PC-9 (cell line): ENCODE data around the gene PARK7. TPM values are rescaled to one million over a fixed set of nuclear protein-coding genes. Genes with fewer than 3 reads are reported as not detected.

ENCODE experiments used
- BruUV-seq: library from RNA; stranded (reverse); fragments of 400-500 nt; replicated peaks from 2 replicates; lab custom pipeline; 2021; lab: Mats Ljungman, UMichigan
- CTCF ChIA-PET: fragments of 300-600 bp; sonication (Branson Sonifier 250); formaldehyde crosslinking; loops from one replicate; lab custom pipeline; 2022; ENCODE audit warnings: antibody characterized with exemption; lab: Charles Lee
- POLR2A ChIA-PET: fragments of 300-600 bp; sonication (Branson Sonifier 250); formaldehyde crosslinking; loops from one replicate; lab custom pipeline; 2022; ENCODE audit warnings: antibody characterized with exemption; ENCODE audit not compliant: unreplicated experiment; lab: Charles Lee
- DNase-seq, 2 experiments: peaks; one replicate each; pipeline versions ENCODE4 v3.0.0 to v3.0.0-alpha.2; 2015 to 2022; ENCODE audit warnings: mixed read lengths in 1 of 2
- H2AFZ ChIP-seq: fragments of 200-600 bp; sonication (generic); 2 replicates; pipeline ENCODE4 v1.8.1; 2017; ENCODE audit warnings: antibody characterized with exemption
- H3F3A ChIP-seq: fragments of 200-600 bp; sonication (generic); 2 replicates; pipeline ENCODE4 v1.8.1; 2017; ENCODE audit warnings: antibody characterized with exemption, mild to moderate bottlenecking, low read depth; ENCODE audit not compliant: insufficient read depth
- H3K27ac ChIP-seq: fragments of 200-600 bp; sonication (generic); 2 replicates; pipeline ENCODE4 v1.6.1; 2016; ENCODE audit warnings: mixed run types
- H3K27me3 ChIP-seq: fragments of 200-600 bp; sonication (generic); 2 replicates; pipeline ENCODE4 v1.6.1; 2016; ENCODE audit warnings: low read depth, mixed run types; ENCODE audit not compliant: insufficient read depth
- H3K36me3 ChIP-seq: fragments of 200-600 bp; sonication (generic); 2 replicates; pipeline ENCODE4 v1.6.1; 2016; ENCODE audit warnings: low read depth, mixed run types
- H3K4me1 ChIP-seq: fragments of 200-600 bp; sonication (generic); replicated peaks from 2 replicates; pipeline ENCODE4 v1.6.1; 2016; ENCODE audit warnings: mixed run types; ENCODE audit not compliant: insufficient read depth
- H3K4me2 ChIP-seq: fragments of 200-600 bp; sonication (generic); 2 replicates; pipeline ENCODE4 v1.6.1; 2017; ENCODE audit warnings: mixed run types
- H3K4me3 ChIP-seq: fragments of 200-600 bp; sonication (generic); 2 replicates; pipeline ENCODE4 v1.6.1; 2016; ENCODE audit warnings: mixed run types
- H3K79me2 ChIP-seq: fragments of 200-600 bp; sonication (generic); 2 replicates; pipeline ENCODE4 v1.6.1; 2017; ENCODE audit warnings: low read depth, mixed run types
- H3K9me2 ChIP-seq: fragments of 200-600 bp; sonication (generic); 2 replicates; pipeline ENCODE4 v1.8.1; 2017; ENCODE audit warnings: mild to moderate bottlenecking; ENCODE audit not compliant: insufficient read depth
- H3K9me3 ChIP-seq: fragments of 200-600 bp; sonication (generic); 2 replicates; pipeline ENCODE4 v1.8.1; 2016; ENCODE audit warnings: low read depth; ENCODE audit not compliant: insufficient read depth
- H4K20me1 ChIP-seq: fragments of 200-600 bp; sonication (generic); 2 replicates; pipeline ENCODE4 v1.8.1; 2017; ENCODE audit not compliant: insufficient read depth
- EZH2 ChIP-seq: fragments of 200-600 bp; sonication (generic); IDR thresholded peaks from 2 replicates; pipeline ENCODE4 v1.8.0; 2017; ENCODE audit warnings: antibody characterized with exemption, low read depth
- intact Hi-C: fragments of 100-400 bp; cut with micrococcal nuclease; formaldehyde crosslinking; loops from one replicate; pipeline ENCODE4 v1.10.0; 2022; ENCODE audit not compliant: unreplicated experiment
- total RNA-seq: library from RNA; stranded (reverse); gene quantifications from 2 replicates; pipeline ENCODE4 v1.2.3, GENCODE V29; 2021
- TF ChIP-seq, protein P1 (sequence below): fragments of 200-600 bp; sonication (generic); conservative IDR thresholded peaks from 2 replicates; pipeline ENCODE4 v1.6.1; 2017; ENCODE audit warnings: mixed run types, antibody characterized with exemption, mild to moderate bottlenecking, moderate library complexity

PARK7 gene
- total RNA-seq, 1 experiment from 2014 or later: 291 TPM

GRCh38 chr1:8011016-8011415, 49.5 kb downstream of the PARK7 start:
- no peak overlapping the region for H3K4me3 ChIP-seq
- no peaks in the 10 kb centered on the region for H3K9me2 ChIP-seq
- peak overlapping the region; percentile 48 for H3K27ac ChIP-seq
- H3K4me2 ChIP-seq: no peak overlapping the region
- intact Hi-C loops: no loop called here
- H3F3A ChIP-seq: peaks cover 96% of the 10 kb centered on the region
- no peaks in the 10 kb centered on the region for H3K27me3 ChIP-seq
- DNase-seq: no peak
- H4K20me1 ChIP-seq: peaks cover 52% of the 10 kb centered on the region
- no peaks in the 10 kb centered on the region for H3K9me3 ChIP-seq
- CTCF ChIA-PET: interaction anchor here (0.6 kb wide), 1 partner anchor 342 kb away, joined by 5 read pairs; no protein-coding TSS in a partner anchor
- peaks cover 62% of the 10 kb centered on the region for H3K79me2 ChIP-seq
- H2AFZ ChIP-seq: no peak overlapping the region
- H3K4me1 ChIP-seq: peaks cover 47% of the 10 kb centered on the region
- no TSS peak for BruUV-seq
- TF ChIP-seq, protein P1, sequence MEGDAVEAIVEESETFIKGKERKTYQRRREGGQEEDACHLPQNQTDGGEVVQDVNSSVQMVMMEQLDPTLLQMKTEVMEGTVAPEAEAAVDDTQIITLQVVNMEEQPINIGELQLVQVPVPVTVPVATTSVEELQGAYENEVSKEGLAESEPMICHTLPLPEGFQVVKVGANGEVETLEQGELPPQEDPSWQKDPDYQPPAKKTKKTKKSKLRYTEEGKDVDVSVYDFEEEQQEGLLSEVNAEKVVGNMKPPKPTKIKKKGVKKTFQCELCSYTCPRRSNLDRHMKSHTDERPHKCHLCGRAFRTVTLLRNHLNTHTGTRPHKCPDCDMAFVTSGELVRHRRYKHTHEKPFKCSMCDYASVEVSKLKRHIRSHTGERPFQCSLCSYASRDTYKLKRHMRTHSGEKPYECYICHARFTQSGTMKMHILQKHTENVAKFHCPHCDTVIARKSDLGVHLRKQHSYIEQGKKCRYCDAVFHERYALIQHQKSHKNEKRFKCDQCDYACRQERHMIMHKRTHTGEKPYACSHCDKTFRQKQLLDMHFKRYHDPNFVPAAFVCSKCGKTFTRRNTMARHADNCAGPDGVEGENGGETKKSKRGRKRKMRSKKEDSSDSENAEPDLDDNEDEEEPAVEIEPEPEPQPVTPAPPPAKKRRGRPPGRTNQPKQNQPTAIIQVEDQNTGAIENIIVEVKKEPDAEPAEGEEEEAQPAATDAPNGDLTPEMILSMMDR: no peak
- TF ChIP-seq EZH2: no peak
- peaks cover 55% of the 10 kb centered on the region for H3K36me3 ChIP-seq
- POLR2A ChIA-PET: interaction anchor here (0.7 kb wide), 1 partner anchor 193 kb away, joined by 6 read pairs; no protein-coding TSS in a partner anchor

DNA sequence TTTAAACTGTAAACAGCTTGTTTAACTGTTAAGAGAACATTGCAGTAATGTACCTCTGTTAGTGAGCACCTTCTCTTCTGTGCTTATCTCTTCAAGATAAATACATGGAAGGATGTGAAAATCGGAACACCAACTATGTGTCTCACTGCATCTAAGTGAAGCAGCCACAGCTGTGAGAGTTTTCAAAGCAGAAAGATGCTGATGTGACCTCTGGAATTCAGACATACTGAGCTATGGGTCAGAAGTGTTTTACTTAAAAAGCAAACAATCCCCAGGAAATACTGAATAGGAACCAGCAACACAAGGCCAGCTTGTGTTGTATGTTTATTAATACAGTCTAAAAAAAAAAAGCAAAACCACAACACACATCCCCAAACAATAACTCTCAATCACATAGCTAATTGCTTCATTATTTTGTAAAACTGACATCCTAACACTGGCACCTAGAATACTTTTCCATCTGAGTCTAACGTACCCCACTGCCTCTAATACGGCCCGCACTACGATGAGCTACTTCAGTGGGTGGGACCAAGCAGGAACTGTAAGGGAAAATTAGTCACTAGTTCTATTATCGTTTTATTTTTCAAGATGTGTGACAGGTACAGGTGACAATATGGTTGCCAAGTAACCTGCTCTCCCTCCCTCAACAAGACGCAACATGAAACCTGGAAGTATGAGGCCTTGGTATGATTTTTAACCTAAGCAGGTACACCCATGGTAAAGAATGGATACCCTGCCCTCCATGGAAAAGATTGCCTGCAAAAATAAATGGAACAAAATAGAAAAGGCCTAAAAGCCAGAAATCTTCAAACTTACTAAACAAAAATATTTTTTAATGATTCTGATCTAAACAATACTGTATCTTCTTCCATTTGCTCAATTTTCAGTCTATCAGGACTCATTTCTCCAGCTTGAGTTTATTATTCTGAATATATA, 50.7 kb downstream of the PARK7 start:
- Histone ChIP-seq H3K4me1 (peaks cover 48% of the 10 kb centered on the region), H3K27me3 (no peaks in the 10 kb centered on the region), H3K4me2 (peak overlapping the region; percentile 16), H3K27ac (peak overlapping the region; percentile 48), H3F3A (peaks cover 96% of the 10 kb centered on the region), H3K9me2 (no peaks in the 10 kb centered on the region), H3K36me3 (peaks cover 62% of the 10 kb centered on the region), H3K79me2 (peaks cover 74% of the 10 kb centered on the region), H3K4me3 (no peak overlapping the region), H3K9me3 (no peaks in the 10 kb centered on the region), H4K20me1 (peaks cover 64% of the 10 kb centered on the region), H2AFZ (no peak overlapping the region)
- no peak for DNase-seq
- BruUV-seq: no TSS peak
- CTCF ChIA-PET: interaction anchor here (0.5 kb wide), 1 partner anchor 1792 kb away, joined by 3 read pairs; no protein-coding TSS in a partner anchor
- POLR2A ChIA-PET: interaction anchor here (0.5 to 0.7 kb wide), 2 partner anchors 143 to 511 kb away, joined by 3 read pairs; no protein-coding TSS in a partner anchor
- intact Hi-C loops: no loop called here
- no peak for TF ChIP-seq EZH2
- TF ChIP-seq, protein P1: no peak

- no peak overlapping the region for H2AFZ ChIP-seq
- peaks cover 55% of the 10 kb centered on the region for H3K4me1 ChIP-seq
- BruUV-seq: no TSS peak
- no peak overlapping the region for H3K4me2 ChIP-seq
- H3F3A ChIP-seq: peaks cover 98% of the 10 kb centered on the region
- CTCF ChIA-PET: no interaction called here
- intact Hi-C loops: no loop called here
- no peaks in the 10 kb centered on the region for H3K9me2 ChIP-seq
- H3K9me3 ChIP-seq: no peaks in the 10 kb centered on the region
- TF ChIP-seq, protein P1: no peak
- TF ChIP-seq EZH2: no peak
- POLR2A ChIA-PET: interaction anchor here (0.5 kb wide), 1 partner anchor 510 kb away, joined by 3 read pairs; no protein-coding TSS in a partner anchor
- peak overlapping the region; percentile 48 for H3K27ac ChIP-seq
- H4K20me1 ChIP-seq: peaks cover 70% of the 10 kb centered on the region
- no peak for DNase-seq
- H3K36me3 ChIP-seq: peaks cover 62% of the 10 kb centered on the region
- H3K4me3 ChIP-seq: no peak overlapping the region
- peaks cover 81% of the 10 kb centered on the region for H3K79me2 ChIP-seq
- H3K27me3 ChIP-seq: no peaks in the 10 kb centered on the region
These were observed 51.4 kb downstream of the PARK7 start for GRCh38 chr1:8012955-8013354.
